Ishikawa (cell line): ENCODE results near the gene EHD4.

Experiments used
- EGR1 ChIP-seq: IDR thresholded peaks from 2 replicates; pipeline ENCODE4 v1.6.1; 2012
- TAF1 ChIP-seq: IDR thresholded peaks from 2 replicates; pipeline ENCODE4 v1.6.1; 2012; ENCODE audit warnings: low read depth, mild to moderate bottlenecking

- TF ChIP-seq EGR1: no peak
- no peak for TF ChIP-seq TAF1
Observed at GRCh38 chr15:41945221-41945620, 27.1 kb downstream of the EHD4 start.
